ENCODE data around the gene MAMDC2. TPM values are rescaled to one million over a fixed set of nuclear protein-coding genes. Genes with fewer than 3 reads are reported as not detected.

Gene MAMDC2
- total RNA-seq, 1 experiment from 2014 or later: 4.6 TPM

DNA sequence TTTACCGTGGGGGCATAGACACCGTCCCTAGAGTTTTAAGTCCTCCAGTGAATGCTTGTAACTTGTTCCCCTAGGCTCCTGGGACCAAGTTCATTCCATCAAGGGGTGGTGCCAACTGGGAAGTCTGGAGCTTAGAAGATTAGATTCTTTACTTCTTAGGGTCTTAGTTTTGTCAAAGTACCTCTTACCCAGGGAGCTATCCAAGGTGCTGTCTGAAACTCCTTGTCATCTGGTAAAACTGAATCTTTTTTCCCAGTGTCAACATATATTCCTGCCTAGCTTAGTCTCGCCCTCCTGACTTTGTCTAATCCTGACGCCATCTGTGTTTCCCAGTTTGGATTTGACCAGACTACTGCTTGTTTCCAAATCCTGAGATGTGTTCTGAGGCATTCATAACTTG lies 41.6 kb downstream of the MAMDC2 start:
- no peak overlapping the region for H3K18ac ChIP-seq (ENCODE audit: insufficient read length, low read depth, low read length)
- no peaks in the 10 kb centered on the region for H3K9me3 ChIP-seq (ENCODE audit: control insufficient read depth, low read depth, low read length)
- no peak overlapping the region for H3K4ac ChIP-seq (ENCODE audit: low read depth, low read length)
- no peak overlapping the region for H4K91ac ChIP-seq (ENCODE audit: insufficient read length, low read depth, low read length)
- Mint-ChIP-seq H3K27me3 (ENCODE audit: low read depth) (no peaks in the 10 kb centered on the region), H3K4me3 (no peak overlapping the region), H3K36me3 (ENCODE audit: insufficient read depth in 1 of 3, low read depth in 3 of 3) (no peaks in the 10 kb centered on the region), H3K27ac (no peak overlapping the region), H3K4me1 (peaks cover 0 to 3% of the 10 kb centered on the region in 2 experiments; a peak in 2 of 4 replicates), H3K9me3 (no peaks in the 10 kb centered on the region)
- WGBS (ENCODE audit: extremely low coverage, insufficient read length, low lambda C conversion rate): no CpG with 5 or more reads among the region's 4 CpGs
- no peaks in the 10 kb centered on the region for H4K20me1 ChIP-seq (ENCODE audit: control insufficient read depth, insufficient read depth, insufficient read length)
- no peak overlapping the region for H3K4me2 ChIP-seq (ENCODE audit: insufficient read depth, insufficient read length, low read length)
- TF ChIP-seq, protein P1, sequence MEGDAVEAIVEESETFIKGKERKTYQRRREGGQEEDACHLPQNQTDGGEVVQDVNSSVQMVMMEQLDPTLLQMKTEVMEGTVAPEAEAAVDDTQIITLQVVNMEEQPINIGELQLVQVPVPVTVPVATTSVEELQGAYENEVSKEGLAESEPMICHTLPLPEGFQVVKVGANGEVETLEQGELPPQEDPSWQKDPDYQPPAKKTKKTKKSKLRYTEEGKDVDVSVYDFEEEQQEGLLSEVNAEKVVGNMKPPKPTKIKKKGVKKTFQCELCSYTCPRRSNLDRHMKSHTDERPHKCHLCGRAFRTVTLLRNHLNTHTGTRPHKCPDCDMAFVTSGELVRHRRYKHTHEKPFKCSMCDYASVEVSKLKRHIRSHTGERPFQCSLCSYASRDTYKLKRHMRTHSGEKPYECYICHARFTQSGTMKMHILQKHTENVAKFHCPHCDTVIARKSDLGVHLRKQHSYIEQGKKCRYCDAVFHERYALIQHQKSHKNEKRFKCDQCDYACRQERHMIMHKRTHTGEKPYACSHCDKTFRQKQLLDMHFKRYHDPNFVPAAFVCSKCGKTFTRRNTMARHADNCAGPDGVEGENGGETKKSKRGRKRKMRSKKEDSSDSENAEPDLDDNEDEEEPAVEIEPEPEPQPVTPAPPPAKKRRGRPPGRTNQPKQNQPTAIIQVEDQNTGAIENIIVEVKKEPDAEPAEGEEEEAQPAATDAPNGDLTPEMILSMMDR (conservative IDR thresholded peaks at IDR 0.05): no peak
- H4K5ac ChIP-seq (ENCODE audit: insufficient read length, low read depth, low read length): no peak overlapping the region
- no peak overlapping the region for H2BK120ac ChIP-seq (ENCODE audit: low read depth, low read length, poor library complexity, severe bottlenecking)
- H4K8ac ChIP-seq (replicated peaks; ENCODE audit: insufficient read length, low read depth, low read length): no peak overlapping the region
- H2BK5ac ChIP-seq (ENCODE audit: insufficient read length, low read length): no peak overlapping the region
- no peaks in the 10 kb centered on the region for H3K23me2 ChIP-seq (ENCODE audit: insufficient read length, low read depth, low read length, poor library complexity, severe bottlenecking)
- no peak overlapping the region for H3K56ac ChIP-seq (ENCODE audit: insufficient read length, low read depth, low read length)
- no peak for DNase-seq
- no peaks in the 10 kb centered on the region for H3K79me2 ChIP-seq (ENCODE audit: insufficient read depth, low read length)
- no peak overlapping the region for H3T11ph ChIP-seq (ENCODE audit: low read length)
- no peak overlapping the region for H2AK5ac ChIP-seq (ENCODE audit: insufficient read length, low read length)
- H3K14ac ChIP-seq (ENCODE audit: insufficient read depth, low read length): no peak overlapping the region
- no peak overlapping the region for H3K23ac ChIP-seq (ENCODE audit: insufficient read length, low read depth, low read length)
- no peak overlapping the region for H2BK12ac ChIP-seq (ENCODE audit: insufficient read length, low read depth, low read length)
- no peak overlapping the region for H3K9ac ChIP-seq (ENCODE audit: extremely low read depth, insufficient read length, low read length)
- no peak overlapping the region for H2BK20ac ChIP-seq (ENCODE audit: low read depth, low read length, poor library complexity, severe bottlenecking)
- no peaks in the 10 kb centered on the region for H3K27me3 ChIP-seq (ENCODE audit: insufficient read depth, low read length)
- H2AFZ ChIP-seq (ENCODE audit: low read length): no peak overlapping the region
- H3K27ac ChIP-seq (ENCODE audit: insufficient read length, low read depth, low read length): no peak overlapping the region
- no peak overlapping the region for H2BK15ac ChIP-seq (ENCODE audit: low read depth, low read length)
- H3K79me1 ChIP-seq (ENCODE audit: insufficient read depth, low read depth, low read length, poor library complexity, severe bottlenecking): no peaks in the 10 kb centered on the region
- no peaks in the 10 kb centered on the region for H3K4me1 ChIP-seq (ENCODE audit: insufficient read depth, low read length)
